ENCODE results near the gene BTNL2.
A peak's percentile ranks its signal among the peaks of the same experiment; 100 is the strongest.
"Not testable (repeated sequence)": the region's sequence is repeated elsewhere in the genome, so short reads cannot be mapped to it uniquely, and the experiment has no call there.

The BTNL2 gene

DNA sequence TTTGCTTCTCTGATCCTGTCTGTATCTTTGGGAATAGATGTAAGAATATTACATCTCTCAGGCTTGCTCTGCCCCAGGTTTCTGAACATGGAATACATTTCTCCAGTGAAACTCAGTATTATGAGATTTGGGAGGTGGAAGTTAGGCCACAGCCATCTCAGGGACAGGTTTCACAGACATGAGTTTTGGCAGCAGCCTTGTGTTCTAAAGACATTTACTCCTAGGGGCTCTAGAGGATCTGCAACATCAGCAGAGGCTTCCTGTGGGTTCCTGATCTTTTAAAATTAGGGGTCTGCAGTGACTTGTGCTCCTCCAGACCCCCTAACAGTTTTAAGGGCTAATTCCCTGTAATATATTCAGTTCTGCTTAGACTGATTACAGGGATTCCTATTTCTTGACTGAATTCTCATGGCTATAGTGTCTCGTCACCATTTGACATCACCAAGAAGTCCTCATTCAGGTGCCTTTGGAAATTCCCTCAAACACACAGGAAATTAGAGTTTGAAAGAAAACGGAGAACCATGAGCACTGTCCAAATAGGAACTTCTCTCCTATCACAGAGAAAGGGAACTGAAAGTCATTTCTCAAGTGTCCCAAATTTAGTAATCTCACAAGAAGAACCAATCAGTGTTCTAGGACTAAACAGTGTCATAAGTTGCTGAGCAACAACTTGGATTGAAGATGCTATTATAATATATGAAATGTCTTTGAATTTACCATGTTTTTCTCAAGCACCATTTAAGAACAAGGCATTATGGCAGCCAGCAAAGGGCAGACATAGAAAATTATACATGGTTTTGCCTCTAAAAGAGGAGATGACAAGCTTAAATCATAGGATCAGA, 30.2 kb upstream of the BTNL2 start:
- H3K4me1 ChIP-seq (ENCODE audit: insufficient read depth, poor library complexity, severe bottlenecking): no peaks in the 10 kb centered on the region
- no peak overlapping the region for H3K4me3 ChIP-seq (ENCODE audit: severe bottlenecking)
- H3K27ac ChIP-seq (ENCODE audit: poor library complexity, severe bottlenecking): no peak overlapping the region
- peaks cover 9% of the 10 kb centered on the region for H3K27me3 ChIP-seq (ENCODE audit: insufficient read depth, poor library complexity, severe bottlenecking)
- no peak for ATAC-seq (ENCODE audit: low read depth)
- H3K9me3 ChIP-seq (ENCODE audit: severe bottlenecking): no peaks in the 10 kb centered on the region
- no peak for DNase-seq (ENCODE audit: low spot score)
- no peak for TF ChIP-seq CTCF (IDR thresholded peaks at IDR 0.05; ENCODE audit: poor library complexity, severe bottlenecking)
- no peaks in the 10 kb centered on the region for H3K36me3 ChIP-seq (ENCODE audit: low read depth)

GRCh38 chr6:32436186-32436585, 29.2 kb upstream of the BTNL2 start:
- no peak for DNase-seq (ENCODE audit: low spot score)
- no peak for ATAC-seq (ENCODE audit: low read depth)
- no peaks in the 10 kb centered on the region for H3K9me3 ChIP-seq (ENCODE audit: severe bottlenecking)
- no peak overlapping the region for H3K4me3 ChIP-seq (ENCODE audit: severe bottlenecking)
- H3K27me3 ChIP-seq (ENCODE audit: insufficient read depth, poor library complexity, severe bottlenecking): peaks cover 12% of the 10 kb centered on the region
- TF ChIP-seq CTCF (IDR thresholded peaks at IDR 0.05; ENCODE audit: poor library complexity, severe bottlenecking): no peak
- H3K4me1 ChIP-seq (ENCODE audit: insufficient read depth, poor library complexity, severe bottlenecking): no peaks in the 10 kb centered on the region
- no peaks in the 10 kb centered on the region for H3K36me3 ChIP-seq (ENCODE audit: low read depth)
- H3K27ac ChIP-seq (ENCODE audit: poor library complexity, severe bottlenecking): no peak overlapping the region

DNA sequence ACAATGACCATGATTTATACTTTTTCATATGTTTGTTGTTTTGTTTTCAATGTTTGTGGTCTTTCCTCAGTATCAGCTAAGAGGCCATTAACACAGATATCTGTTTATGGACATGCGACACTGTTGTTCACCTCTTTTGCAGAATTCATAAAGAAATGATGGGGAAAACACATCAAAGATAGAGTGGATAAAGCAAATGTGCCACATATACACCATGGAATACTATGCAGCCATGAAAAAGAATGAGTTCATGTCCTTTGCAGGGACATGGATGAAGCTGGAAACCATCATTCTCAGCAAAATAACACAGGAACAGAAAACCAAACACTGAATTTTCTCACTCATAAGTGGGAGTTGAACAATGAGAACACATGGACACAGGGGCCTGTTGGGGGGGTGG, 27.0 kb upstream of the BTNL2 start:
- H3K36me3 ChIP-seq (ENCODE audit: low read depth); H3K4me1 ChIP-seq (ENCODE audit: insufficient read depth, poor library complexity, severe bottlenecking): not testable (repeated sequence)

DNA sequence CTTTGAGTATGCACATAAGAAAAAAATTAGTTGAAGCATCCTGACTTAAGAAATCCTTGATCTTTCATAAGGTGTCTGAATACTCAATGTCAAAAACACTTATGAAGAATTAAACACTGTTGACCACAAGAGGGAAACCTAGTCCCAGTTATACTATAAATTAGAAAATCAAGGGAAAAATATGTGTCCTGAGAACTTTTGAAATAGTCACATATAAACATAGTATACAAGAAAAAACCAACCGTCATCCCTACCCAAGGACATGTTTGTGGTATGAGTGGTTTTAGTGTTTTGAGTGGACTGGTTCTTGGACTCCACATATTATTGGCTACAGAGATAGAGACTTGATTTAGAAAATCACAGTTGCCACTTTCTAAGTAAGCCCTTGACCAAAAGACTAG, 25.1 kb upstream of the BTNL2 start:
- no peaks in the 10 kb centered on the region for H3K4me1 ChIP-seq (ENCODE audit: insufficient read depth, poor library complexity, severe bottlenecking)
- peak; percentile 50 for TF ChIP-seq CTCF (IDR thresholded peaks at IDR 0.05; ENCODE audit: poor library complexity, severe bottlenecking)
- no peak for ATAC-seq (ENCODE audit: low read depth)
- no peaks in the 10 kb centered on the region for H3K36me3 ChIP-seq (ENCODE audit: low read depth)
- H3K27me3 ChIP-seq (ENCODE audit: insufficient read depth, poor library complexity, severe bottlenecking): peaks cover 6% of the 10 kb centered on the region
- DNase-seq (ENCODE audit: low spot score): no peak
- no peak overlapping the region for H3K27ac ChIP-seq (ENCODE audit: poor library complexity, severe bottlenecking)
- H3K9me3 ChIP-seq (ENCODE audit: severe bottlenecking): no peaks in the 10 kb centered on the region
- no peak overlapping the region for H3K4me3 ChIP-seq (ENCODE audit: severe bottlenecking)

More for the DNA sequence above, 27.0 kb upstream of the BTNL2 start:
- H3K9me3 ChIP-seq (ENCODE audit: severe bottlenecking); H3K27ac ChIP-seq (ENCODE audit: poor library complexity, severe bottlenecking); DNase-seq (ENCODE audit: low spot score); H3K4me3 ChIP-seq (ENCODE audit: severe bottlenecking); ATAC-seq (ENCODE audit: low read depth): not testable (repeated sequence)
- peaks cover 12% of the 10 kb centered on the region for H3K27me3 ChIP-seq (ENCODE audit: insufficient read depth, poor library complexity, severe bottlenecking)

DNA sequence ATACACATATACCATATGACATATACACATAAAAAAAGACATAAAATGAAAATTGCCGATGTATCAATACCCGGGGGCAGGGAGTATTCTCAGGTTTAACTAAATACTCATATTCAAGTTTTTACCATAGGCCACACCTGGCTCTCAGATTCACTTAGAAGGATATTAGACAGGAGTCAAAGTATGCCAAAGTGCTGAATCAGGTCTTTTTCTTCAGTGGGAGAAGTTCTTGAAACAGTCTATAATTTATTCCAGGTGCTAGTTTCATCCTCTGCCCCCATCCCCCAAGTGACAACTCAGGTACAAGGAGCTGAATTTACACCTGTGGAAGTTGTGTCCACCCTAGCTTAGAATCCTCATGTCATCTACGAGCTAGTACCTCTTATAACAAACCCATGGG, 24.2 kb upstream of the BTNL2 start:
- Histone ChIP-seq H3K4me3 (ENCODE audit: severe bottlenecking) (no peak overlapping the region), H3K4me1 (ENCODE audit: insufficient read depth, poor library complexity, severe bottlenecking) (no peaks in the 10 kb centered on the region), H3K9me3 (ENCODE audit: severe bottlenecking) (no peaks in the 10 kb centered on the region), H3K36me3 (ENCODE audit: low read depth) (no peaks in the 10 kb centered on the region), H3K27me3 (ENCODE audit: insufficient read depth, poor library complexity, severe bottlenecking) (peaks cover 6% of the 10 kb centered on the region), H3K27ac (ENCODE audit: poor library complexity, severe bottlenecking) (no peak overlapping the region)
- no peak for ATAC-seq (ENCODE audit: low read depth)
- no peak for TF ChIP-seq CTCF (IDR thresholded peaks at IDR 0.05; ENCODE audit: poor library complexity, severe bottlenecking)
- DNase-seq (ENCODE audit: low spot score): no peak

All from RWPE2 (cell line).